ENCODE measurements around the gene EXD3. TPM values are rescaled to one million over a fixed set of nuclear protein-coding genes. Genes with fewer than 3 reads are reported as not detected.
"Not testable (repeated sequence)": the region's sequence is repeated elsewhere in the genome, so short reads cannot be mapped to it uniquely, and the experiment has no call there.

Gene EXD3
- total RNA-seq, 2 experiments from 2014 or later, result 6.7 to 7.1 TPM

DNA sequence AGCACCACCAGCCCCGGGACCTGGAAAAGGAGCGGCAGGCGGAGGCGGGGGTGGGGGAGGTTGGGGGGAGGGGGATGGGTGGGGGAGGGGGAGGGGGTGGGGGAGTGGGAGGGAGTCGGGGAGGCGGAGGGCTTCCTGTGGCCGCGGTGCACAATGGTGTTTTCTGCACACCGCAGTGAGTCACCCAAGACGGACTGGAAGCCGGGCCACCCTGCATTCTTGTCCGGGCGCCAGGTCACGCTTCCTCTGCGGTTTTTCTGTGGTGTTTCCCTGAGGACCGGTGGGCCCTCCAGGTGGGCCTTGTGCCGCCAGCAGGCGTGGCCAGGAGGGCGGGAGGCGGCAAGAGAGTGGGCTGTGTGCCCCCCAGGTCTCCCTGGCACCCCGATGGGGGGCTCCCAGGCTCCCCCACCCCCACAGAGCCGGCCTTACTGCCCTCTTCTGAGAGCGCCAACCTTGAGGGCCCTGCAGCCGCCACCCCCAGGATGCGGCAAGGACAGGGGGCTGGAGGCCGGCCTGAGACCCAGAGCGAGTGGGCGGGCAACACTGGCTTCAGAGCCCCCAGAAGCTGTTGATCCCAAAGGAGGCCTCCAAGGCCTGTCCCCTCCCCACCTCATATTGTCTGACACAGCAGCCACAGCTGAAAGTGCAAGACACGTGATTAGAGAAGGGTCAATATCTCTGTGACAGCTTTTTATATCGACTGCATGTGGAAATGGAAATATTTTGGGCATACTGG, 11.1 kb downstream of the EXD3 start:
- peaks cover 2% of the 10 kb centered on the region for H3K4me1 Mint-ChIP-seq
- no peak overlapping the region for H3K4me3 Mint-ChIP-seq
- ChIA-PET POLR2A (no interaction called here), CTCF (interaction anchor here (1.0 kb wide), 1 partner anchor 12 kb away, joined by 3 read pairs; no protein-coding TSS in a partner anchor)
- no peaks in the 10 kb centered on the region for H3K9me3 Mint-ChIP-seq (ENCODE audit: low read depth)
- intact Hi-C loops (cut with DNase I, micrococcal nuclease), result no loop called here
- DNase-seq, result peak; percentile 74
- no peaks in the 10 kb centered on the region for H3K36me3 Mint-ChIP-seq (ENCODE audit: low read depth)
- no peak overlapping the region for H3K27ac Mint-ChIP-seq
- no peaks in the 10 kb centered on the region for H3K27me3 Mint-ChIP-seq
- peak; percentile 33 for ATAC-seq

DNA sequence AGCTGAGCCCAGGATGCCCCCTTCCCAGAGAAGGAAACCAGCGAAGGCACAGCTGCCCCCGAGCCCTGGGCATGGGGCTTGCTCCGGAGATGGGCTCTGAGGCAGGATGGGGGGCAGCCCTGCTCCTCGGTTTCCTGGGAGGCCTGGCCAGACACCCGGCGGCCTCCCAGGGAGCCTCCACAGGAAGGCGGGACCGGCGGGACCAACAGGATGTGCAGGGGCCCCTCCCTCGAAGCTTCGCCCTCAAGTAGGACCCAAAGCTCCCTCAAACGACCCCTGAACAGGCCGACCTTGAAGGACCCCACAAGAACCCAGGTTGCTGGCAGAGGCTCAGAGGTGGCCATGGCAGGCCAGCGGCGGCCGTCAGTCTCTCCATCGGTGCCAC, 11.7 kb downstream of the EXD3 start:
- H3K9me3 Mint-ChIP-seq (ENCODE audit: low read depth), result no peaks in the 10 kb centered on the region
- ChIA-PET POLR2A (no interaction called here), CTCF (interaction anchor here (1.0 kb wide), 1 partner anchor 13 kb away, joined by 3 read pairs; no protein-coding TSS in a partner anchor)
- ATAC-seq, result peak; percentile 2
- no peak overlapping the region for H3K27ac Mint-ChIP-seq
- H3K4me3 Mint-ChIP-seq, result no peak overlapping the region
- H3K27me3 Mint-ChIP-seq, result no peaks in the 10 kb centered on the region
- no peaks in the 10 kb centered on the region for H3K36me3 Mint-ChIP-seq (ENCODE audit: low read depth)
- DNase-seq, result no peak
- peaks cover 2% of the 10 kb centered on the region for H3K4me1 Mint-ChIP-seq
- intact Hi-C loops (cut with DNase I, micrococcal nuclease), result no loop called here

- Mint-ChIP-seq H3K27me3 (no peaks in the 10 kb centered on the region), H3K9me3 (ENCODE audit: low read depth) (no peaks in the 10 kb centered on the region), H3K36me3 (ENCODE audit: low read depth) (no peaks in the 10 kb centered on the region), H3K4me3 (no peak overlapping the region), H3K4me1 (peaks cover 2% of the 10 kb centered on the region), H3K27ac (no peak overlapping the region)
- no peak for DNase-seq
- CTCF ChIA-PET, result interaction anchor here (1.0 kb wide), 1 partner anchor 13 kb away, joined by 3 read pairs; no protein-coding TSS in a partner anchor
- POLR2A ChIA-PET, result no interaction called here
- no peak for ATAC-seq
- intact Hi-C loops (cut with DNase I, micrococcal nuclease), result no loop called here
Observed at GRCh38 chr9:137410891-137411249, 12.1 kb downstream of the EXD3 start.

- intact Hi-C loops (cut with DNase I, micrococcal nuclease); POLR2A ChIA-PET; ATAC-seq: not testable (repeated sequence)
Observed at GRCh38 chr9:137410236-137410890, 12.6 kb downstream of the EXD3 start.

DNA sequence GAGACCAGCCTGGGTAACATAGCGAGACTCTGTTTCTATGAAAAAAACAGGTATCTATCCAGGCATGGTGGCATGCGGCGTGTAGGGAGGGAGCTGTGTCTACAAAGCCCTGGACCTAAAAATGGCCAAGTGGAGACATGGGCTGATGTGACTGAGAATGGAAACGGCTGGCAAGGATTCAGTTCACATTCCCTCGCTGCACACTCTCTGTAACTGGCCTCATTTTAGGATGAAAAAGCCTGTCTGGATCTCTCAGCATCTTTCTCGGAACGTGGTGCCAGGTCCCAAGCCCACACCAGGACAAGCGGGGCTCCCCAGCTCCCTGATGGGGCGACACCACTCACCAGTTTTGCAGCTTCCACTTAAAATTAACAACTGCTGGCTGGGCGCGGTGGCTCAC, 13.4 kb downstream of the EXD3 start:
- no peak overlapping the region for H3K4me3 Mint-ChIP-seq
- CTCF ChIA-PET, result interaction anchor here (0.7 to 1.5 kb wide), 3 partner anchors 9 to 112 kb away, joined by 3 read pairs; no protein-coding TSS in a partner anchor
- no peak for DNase-seq
- intact Hi-C loops (cut with DNase I, micrococcal nuclease), result no loop called here
- H3K27ac Mint-ChIP-seq, result no peak overlapping the region
- no peak for ATAC-seq
- no peaks in the 10 kb centered on the region for H3K27me3 Mint-ChIP-seq
- POLR2A ChIA-PET, result no interaction called here
- no peaks in the 10 kb centered on the region for H3K36me3 Mint-ChIP-seq (ENCODE audit: low read depth)
- H3K9me3 Mint-ChIP-seq (ENCODE audit: low read depth), result no peaks in the 10 kb centered on the region
- peaks cover 2% of the 10 kb centered on the region for H3K4me1 Mint-ChIP-seq

More at GRCh38 chr9:137410236-137410890, 12.6 kb downstream of the EXD3 start:
- not testable (repeated sequence) for H3K4me1 Mint-ChIP-seq; H3K27ac Mint-ChIP-seq; H3K36me3 Mint-ChIP-seq (ENCODE audit: low read depth); DNase-seq; H3K4me3 Mint-ChIP-seq; H3K9me3 Mint-ChIP-seq (ENCODE audit: low read depth); H3K27me3 Mint-ChIP-seq
- CTCF ChIA-PET, result interaction anchor here (0.7 to 1.5 kb wide), 3 partner anchors 10 to 113 kb away, joined by 3 read pairs; no protein-coding TSS in a partner anchor

DNA sequence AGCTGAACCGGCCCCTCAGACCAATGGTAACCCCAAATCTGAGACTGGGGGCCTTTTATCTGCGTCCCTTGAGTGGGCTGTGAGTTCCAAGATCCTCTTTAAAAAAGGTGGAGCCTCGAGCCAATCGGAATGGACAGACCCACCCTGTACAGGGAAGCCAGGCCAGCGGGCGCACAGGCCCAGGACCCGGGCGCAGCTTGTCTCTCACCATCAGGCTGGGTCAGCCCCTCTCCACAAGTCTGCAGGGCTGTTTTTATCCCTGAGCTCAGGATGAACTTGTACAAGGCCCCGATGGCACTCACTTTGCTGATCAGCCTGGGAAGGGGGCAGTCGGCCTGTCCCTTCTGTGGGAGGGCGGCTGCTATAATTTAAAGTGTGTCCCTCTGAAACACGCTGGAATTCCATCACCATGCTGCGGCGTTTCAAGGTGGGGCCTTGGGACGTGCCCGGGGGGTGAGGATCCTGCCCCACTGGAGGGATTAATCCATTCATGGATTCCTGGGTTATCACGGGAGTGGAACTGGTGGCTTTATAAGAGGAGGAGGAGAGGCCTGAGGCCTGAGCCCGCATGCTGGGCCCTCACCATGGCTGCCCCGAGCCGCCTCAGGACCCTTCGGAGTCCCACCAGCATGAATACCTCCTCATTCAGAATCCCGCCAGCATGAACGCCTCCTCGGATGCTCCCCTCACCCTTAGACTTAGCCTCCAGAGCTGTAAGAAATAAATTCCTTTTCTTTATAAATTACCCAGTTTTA, 14.1 kb downstream of the EXD3 start:
- Mint-ChIP-seq H3K9me3 (ENCODE audit: low read depth) (no peaks in the 10 kb centered on the region), H3K27ac (no peak overlapping the region), H3K4me1 (peaks cover 2% of the 10 kb centered on the region), H3K27me3 (no peaks in the 10 kb centered on the region), H3K4me3 (no peak overlapping the region), H3K36me3 (ENCODE audit: low read depth) (no peaks in the 10 kb centered on the region)
- POLR2A ChIA-PET, result no interaction called here
- ATAC-seq, result no peak
- CTCF ChIA-PET, result interaction anchor here (0.6 to 1.5 kb wide), 4 partner anchors 8 to 220 kb away, joined by 3 read pairs; partner anchors contain the start of gene NRARP
- DNase-seq, result no peak
- intact Hi-C loops (cut with DNase I, micrococcal nuclease), result no loop called here

- DNase-seq (no peak), ATAC-seq (no peak)
- no peak overlapping the region for H3K4me3 Mint-ChIP-seq
- peaks cover 2% of the 10 kb centered on the region for H3K4me1 Mint-ChIP-seq
- H3K9me3 Mint-ChIP-seq (ENCODE audit: low read depth), result no peaks in the 10 kb centered on the region
- H3K36me3 Mint-ChIP-seq (ENCODE audit: low read depth), result no peaks in the 10 kb centered on the region
- intact Hi-C loops (cut with DNase I, micrococcal nuclease), result loop anchor here (1.0 to 2.0 kb wide), 3 partner anchors 105 to 113 kb away; partner anchors contain the start of gene NRARP (in 1 of the 2)
- POLR2A ChIA-PET, result no interaction called here
- H3K27me3 Mint-ChIP-seq, result no peaks in the 10 kb centered on the region
- no peak overlapping the region for H3K27ac Mint-ChIP-seq
- CTCF ChIA-PET, result interaction anchor here (0.6 kb wide), 2 partner anchors 104 to 219 kb away, joined by 3 to 4 read pairs; no protein-coding TSS in a partner anchor
Observed at GRCh38 chr9:137407590-137408300, 15.2 kb downstream of the EXD3 start.

DNA sequence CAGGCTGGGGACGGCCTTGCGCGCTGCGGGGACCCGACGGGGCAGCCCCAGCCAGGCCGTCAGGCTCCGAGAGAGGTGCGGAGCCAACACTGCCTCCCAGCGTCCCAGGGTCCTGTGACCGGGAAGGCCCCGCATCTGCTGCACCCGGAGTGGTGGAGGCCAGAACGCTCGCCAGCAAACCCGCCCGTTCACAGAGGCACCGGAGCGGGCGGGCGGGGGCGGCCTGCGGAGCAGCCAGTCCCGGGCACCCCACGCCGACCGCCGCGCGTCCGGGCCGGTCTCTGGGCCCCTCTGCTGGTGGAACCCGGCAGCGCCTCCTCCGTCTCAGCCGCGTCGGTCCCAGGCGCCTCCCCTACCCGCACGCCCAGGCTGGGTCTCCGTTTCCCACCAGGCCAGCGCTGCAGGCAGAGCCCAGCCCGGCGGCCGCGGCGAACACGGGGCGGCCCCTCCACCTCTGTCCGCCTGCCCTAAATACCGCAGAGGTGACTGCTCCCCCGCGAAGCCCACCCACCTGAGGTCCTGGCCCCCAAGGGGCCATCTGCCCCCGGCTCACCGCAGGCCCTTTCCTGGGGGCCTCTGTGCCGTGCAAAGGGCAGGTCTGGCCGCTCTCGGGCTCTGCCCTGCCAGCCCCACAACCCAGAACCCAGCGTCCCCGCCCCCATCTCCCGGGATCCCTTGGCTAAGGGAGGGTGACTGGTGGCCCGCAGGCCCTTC, 15.9 kb downstream of the EXD3 start:
- peak; percentile 84 for DNase-seq
- Mint-ChIP-seq H3K27ac (no peak overlapping the region), H3K9me3 (ENCODE audit: low read depth) (no peaks in the 10 kb centered on the region), H3K4me3 (no peak overlapping the region), H3K27me3 (no peaks in the 10 kb centered on the region), H3K4me1 (peaks cover 2% of the 10 kb centered on the region), H3K36me3 (ENCODE audit: low read depth) (no peaks in the 10 kb centered on the region)
- peak; percentile 94 for ATAC-seq
- ChIA-PET CTCF (no interaction called here), POLR2A (no interaction called here)
- intact Hi-C loops (cut with DNase I, micrococcal nuclease), result loop anchor here (1.0 to 2.0 kb wide), 3 partner anchors 105 to 112 kb away; partner anchors contain the start of gene NRARP (in 1 of the 2)

DNA sequence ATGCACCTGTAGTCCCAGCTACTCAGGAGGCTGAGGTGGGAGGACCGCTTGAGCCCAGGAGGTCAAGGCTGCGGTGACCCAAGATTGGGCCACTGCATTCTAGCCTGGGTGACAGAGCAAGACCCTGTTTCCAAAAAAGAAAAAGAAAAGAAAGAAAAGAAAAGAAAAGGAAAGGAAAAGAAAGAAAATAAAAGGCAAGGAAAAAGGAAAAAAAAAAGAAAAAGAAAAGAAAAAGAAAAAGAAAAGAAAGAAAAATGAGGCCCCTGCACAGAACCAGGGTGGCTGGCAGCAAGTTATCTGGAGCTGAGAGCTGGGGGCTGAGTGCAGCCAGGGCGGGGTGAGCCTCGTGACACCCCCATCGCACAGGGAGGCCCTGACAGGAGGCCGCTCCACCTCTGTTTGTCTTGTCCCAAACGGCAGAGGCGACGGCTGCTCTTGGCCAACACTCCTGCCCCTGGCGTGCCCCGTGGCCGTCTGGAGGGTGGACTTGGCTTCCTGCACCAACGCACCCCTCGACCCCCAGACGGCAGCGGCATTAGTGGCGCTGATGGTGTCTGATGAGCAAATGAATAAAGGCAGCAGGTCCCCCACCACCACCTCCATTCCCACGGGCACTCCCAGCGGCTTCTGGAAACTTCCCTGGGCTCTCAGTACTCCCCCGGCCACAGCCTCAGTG, 16.7 kb downstream of the EXD3 start:
- DNase-seq (no peak), ATAC-seq (no peak)
- Mint-ChIP-seq H3K4me3 (no peak overlapping the region), H3K27ac (no peak overlapping the region), H3K36me3 (ENCODE audit: low read depth) (no peaks in the 10 kb centered on the region), H3K4me1 (no peaks in the 10 kb centered on the region), H3K9me3 (ENCODE audit: low read depth) (no peaks in the 10 kb centered on the region), H3K27me3 (no peaks in the 10 kb centered on the region)
- intact Hi-C loops (cut with DNase I, micrococcal nuclease), result loop anchor here in 1 of 2 experiments (2.0 kb wide), 1 partner anchor 111 kb away; no protein-coding TSS in a partner anchor
- CTCF ChIA-PET, result no interaction called here
- POLR2A ChIA-PET, result no interaction called here

DNA sequence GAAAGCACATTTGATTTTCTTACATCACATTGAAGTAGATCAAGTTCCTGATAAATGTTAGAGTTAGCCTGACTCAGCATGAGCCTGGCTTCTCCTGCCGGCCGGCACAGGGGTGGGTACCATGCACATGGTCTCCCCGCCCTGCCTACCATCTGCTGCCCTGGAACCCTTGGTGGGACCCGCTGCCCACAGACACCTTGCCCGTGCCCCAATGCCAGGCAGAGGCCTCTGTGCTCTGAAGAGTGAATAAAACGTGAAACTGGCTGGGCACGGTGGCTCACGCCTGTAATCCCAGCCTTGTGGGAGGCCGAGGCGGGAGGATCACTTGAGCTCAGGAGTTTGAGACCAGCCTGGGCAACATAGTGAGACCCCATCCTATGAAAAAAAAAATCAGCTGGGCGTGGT, 17.3 kb downstream of the EXD3 start:
- no peaks in the 10 kb centered on the region for H3K9me3 Mint-ChIP-seq (ENCODE audit: low read depth)
- H3K27ac Mint-ChIP-seq, result no peak overlapping the region
- no peaks in the 10 kb centered on the region for H3K27me3 Mint-ChIP-seq
- ATAC-seq (no peak), DNase-seq (no peak)
- no peaks in the 10 kb centered on the region for H3K36me3 Mint-ChIP-seq (ENCODE audit: low read depth)
- ChIA-PET POLR2A (no interaction called here), CTCF (no interaction called here)
- H3K4me1 Mint-ChIP-seq, result no peaks in the 10 kb centered on the region
- no peak overlapping the region for H3K4me3 Mint-ChIP-seq
- intact Hi-C loops (cut with DNase I, micrococcal nuclease), result loop anchor here in 1 of 2 experiments (2.0 kb wide), 1 partner anchor 111 kb away; no protein-coding TSS in a partner anchor

Measured in activated CD4-positive, alpha-beta T cell treated with anti-CD3 and anti-CD28 coated beads for 36 hours (primary cell).